Measurements from ENCODE around the gene ILK.

GRCh38 chr11:6563667-6564066 lies 39.9 kb upstream of the ILK start:
- TF ChIP-seq, protein P1, sequence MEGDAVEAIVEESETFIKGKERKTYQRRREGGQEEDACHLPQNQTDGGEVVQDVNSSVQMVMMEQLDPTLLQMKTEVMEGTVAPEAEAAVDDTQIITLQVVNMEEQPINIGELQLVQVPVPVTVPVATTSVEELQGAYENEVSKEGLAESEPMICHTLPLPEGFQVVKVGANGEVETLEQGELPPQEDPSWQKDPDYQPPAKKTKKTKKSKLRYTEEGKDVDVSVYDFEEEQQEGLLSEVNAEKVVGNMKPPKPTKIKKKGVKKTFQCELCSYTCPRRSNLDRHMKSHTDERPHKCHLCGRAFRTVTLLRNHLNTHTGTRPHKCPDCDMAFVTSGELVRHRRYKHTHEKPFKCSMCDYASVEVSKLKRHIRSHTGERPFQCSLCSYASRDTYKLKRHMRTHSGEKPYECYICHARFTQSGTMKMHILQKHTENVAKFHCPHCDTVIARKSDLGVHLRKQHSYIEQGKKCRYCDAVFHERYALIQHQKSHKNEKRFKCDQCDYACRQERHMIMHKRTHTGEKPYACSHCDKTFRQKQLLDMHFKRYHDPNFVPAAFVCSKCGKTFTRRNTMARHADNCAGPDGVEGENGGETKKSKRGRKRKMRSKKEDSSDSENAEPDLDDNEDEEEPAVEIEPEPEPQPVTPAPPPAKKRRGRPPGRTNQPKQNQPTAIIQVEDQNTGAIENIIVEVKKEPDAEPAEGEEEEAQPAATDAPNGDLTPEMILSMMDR (IDR thresholded peaks at IDR 0.05; ENCODE audit: low read depth, low read length): no peak
- no peak for TF ChIP-seq EZH2phosphoT487 (IDR thresholded peaks at IDR 0.05; ENCODE audit: low read depth)
